C4-2B (cell line): ENCODE measurements around the gene CST11.

ENCODE experiments used
- ZFX ChIP-seq: fragments of 450-650 bp; IDR thresholded peaks from 2 replicates; pipeline ENCODE4 v1.6.1; 2017
- TF ChIP-seq, protein P1 (sequence below): fragments of 450-650 bp; conservative IDR thresholded peaks from 2 replicates; pipeline ENCODE4 v1.5.1; 2017; ENCODE audit warnings: mild to moderate bottlenecking

DNA sequence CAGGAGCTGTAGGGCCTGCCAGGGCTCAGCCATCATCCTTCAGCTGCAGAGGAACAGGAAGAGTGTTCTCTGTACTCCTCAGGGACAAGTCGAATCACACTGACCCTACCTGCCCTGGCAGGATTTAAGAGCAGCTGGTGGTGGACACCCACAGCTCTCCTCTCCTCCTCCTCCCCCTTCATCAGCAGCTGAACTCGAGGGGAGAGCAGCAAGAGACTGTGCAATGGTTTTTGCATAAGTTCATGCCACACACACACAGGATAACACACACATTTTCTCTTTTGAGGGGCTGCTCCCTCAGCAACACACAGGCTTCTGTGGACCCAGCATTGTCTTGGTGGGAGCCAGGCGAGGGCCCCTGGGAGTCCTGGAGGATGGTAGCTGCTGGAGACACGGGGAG, at the start of gene CST11:
- TF ChIP-seq, protein P1, sequence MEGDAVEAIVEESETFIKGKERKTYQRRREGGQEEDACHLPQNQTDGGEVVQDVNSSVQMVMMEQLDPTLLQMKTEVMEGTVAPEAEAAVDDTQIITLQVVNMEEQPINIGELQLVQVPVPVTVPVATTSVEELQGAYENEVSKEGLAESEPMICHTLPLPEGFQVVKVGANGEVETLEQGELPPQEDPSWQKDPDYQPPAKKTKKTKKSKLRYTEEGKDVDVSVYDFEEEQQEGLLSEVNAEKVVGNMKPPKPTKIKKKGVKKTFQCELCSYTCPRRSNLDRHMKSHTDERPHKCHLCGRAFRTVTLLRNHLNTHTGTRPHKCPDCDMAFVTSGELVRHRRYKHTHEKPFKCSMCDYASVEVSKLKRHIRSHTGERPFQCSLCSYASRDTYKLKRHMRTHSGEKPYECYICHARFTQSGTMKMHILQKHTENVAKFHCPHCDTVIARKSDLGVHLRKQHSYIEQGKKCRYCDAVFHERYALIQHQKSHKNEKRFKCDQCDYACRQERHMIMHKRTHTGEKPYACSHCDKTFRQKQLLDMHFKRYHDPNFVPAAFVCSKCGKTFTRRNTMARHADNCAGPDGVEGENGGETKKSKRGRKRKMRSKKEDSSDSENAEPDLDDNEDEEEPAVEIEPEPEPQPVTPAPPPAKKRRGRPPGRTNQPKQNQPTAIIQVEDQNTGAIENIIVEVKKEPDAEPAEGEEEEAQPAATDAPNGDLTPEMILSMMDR: no peak
- TF ChIP-seq ZFX: no peak
